Keratinocyte (primary cell): ENCODE data around the gene EPYC. TPM values are rescaled to one million over a fixed set of nuclear protein-coding genes. Genes with fewer than 3 reads are reported as not detected.

Experiments
- DNase-seq: peaks from one replicate; pipeline ENCODE4 v3.0.0-alpha.2; 2011; ENCODE audit warnings: low read depth, missing footprints, low spot score
- FAIRE-seq: peaks from 2 replicates; lab custom pipeline; 2011; peaks lifted over from hg19 to GRCh38; lab: Jason Lieb, UNC
- H2AFZ ChIP-seq: 2 replicates; pipeline ENCODE4 v1.6.0; 2012; ENCODE audit warnings: low read length, control low read depth, inconsistent platforms; ENCODE audit not compliant: control insufficient read depth
- H3K27ac ChIP-seq: 2 replicates; pipeline ENCODE4 v1.5.1; 2011; ENCODE audit warnings: low read length; ENCODE audit not compliant: control insufficient read depth, insufficient read depth
- H3K27me3 ChIP-seq: 3 replicates; pipeline ENCODE4 v1.6.0; 2011; ENCODE audit warnings: low read length; ENCODE audit not compliant: control insufficient read depth, insufficient read depth; ENCODE audit errors: extremely low read depth
- H3K36me3 ChIP-seq, 2 experiments: 2 replicates in 1 of 2; 3 replicates in 1 of 2; pipeline ENCODE4 v1.5.1; 2011; ENCODE audit warnings: low read length in 2 of 2, mild to moderate bottlenecking in 1 of 2; ENCODE audit not compliant: control insufficient read depth in 2 of 2, insufficient read depth in 2 of 2; ENCODE audit errors: extremely low read depth in 1 of 2
- H3K4me1 ChIP-seq: 3 replicates; pipeline ENCODE4 v1.5.1; 2011; ENCODE audit warnings: low read length; ENCODE audit not compliant: control insufficient read depth, insufficient read depth; ENCODE audit errors: extremely low read depth
- H3K4me2 ChIP-seq: 3 replicates; pipeline ENCODE4 v1.6.0; 2011; ENCODE audit warnings: low read depth, low read length; ENCODE audit not compliant: control insufficient read depth, insufficient read depth; ENCODE audit errors: extremely low read depth
- H3K4me3 ChIP-seq, 3 experiments: fragments of 200-600 bp in 1 of 3; sonication (generic) in 1 of 3; 2 replicates in 2 of 3; 3 replicates in 1 of 3; pipeline ENCODE4 v1.5.1; 2011 to 2016; ENCODE audit warnings: low read length in 3 of 3, mild to moderate bottlenecking in 3 of 3, control low read depth in 2 of 3, inconsistent platforms in 1 of 3, low read depth in 1 of 3, mixed read lengths in 1 of 3, mixed run types in 1 of 3, moderate library complexity in 1 of 3; ENCODE audit not compliant: control insufficient read depth in 2 of 3, insufficient read depth in 2 of 3; ENCODE audit errors: extremely low read depth in 1 of 3
- H3K79me2 ChIP-seq: 2 replicates; pipeline ENCODE4 v1.6.0; 2012; ENCODE audit warnings: low read length; ENCODE audit not compliant: control insufficient read depth, insufficient read depth
- H3K9ac ChIP-seq: 3 replicates; pipeline ENCODE4 v1.6.0; 2011; ENCODE audit warnings: low read length; ENCODE audit not compliant: control insufficient read depth, insufficient read depth; ENCODE audit errors: extremely low read depth
- H3K9me1 ChIP-seq: 3 replicates; pipeline ENCODE4 v1.6.0; 2011; ENCODE audit warnings: low read length; ENCODE audit not compliant: control insufficient read depth, insufficient read depth; ENCODE audit errors: extremely low read depth
- H3K9me3 ChIP-seq: 2 replicates; pipeline ENCODE4 v1.5.1; 2012; ENCODE audit warnings: low read depth, low read length; ENCODE audit not compliant: control insufficient read depth
- H4K20me1 ChIP-seq: 3 replicates; pipeline ENCODE4 v1.6.0; 2011; ENCODE audit warnings: low read length; ENCODE audit not compliant: control insufficient read depth, insufficient read depth; ENCODE audit errors: extremely low read depth
- EZH2 ChIP-seq: IDR thresholded peaks from one replicate; pipeline ENCODE4 v1.6.1; 2012; ENCODE audit warnings: inconsistent platforms, mild to moderate bottlenecking, low read length, moderate library complexity
- dilution Hi-C: fragments of 300-500 bp; cut with MboI; formaldehyde crosslinking; loops from one replicate; pipeline ENCODE4 v1.7.0; 2020; ENCODE audit warnings: low sequenced_read_pairs; ENCODE audit not compliant: extremely low pct_ligation_motif_present
- polyA plus RNA-seq, 5 experiments: library from polyadenylated mRNA; depleted of rRNA in 3 of 5; stranded (reverse) in 3 of 5; stranded (forward) in 1 of 5; unstranded in 1 of 5; fragments of >200 nt; gene quantifications; 1 replicate in 1 of 5; 2 replicates in 3 of 5; 3 replicates in 1 of 5; pipeline versions ENCODE4 v1.2.1 to v1.2.3, GENCODE V29; 2011 to 2012; ENCODE audit warnings: missing spikeins in 2 of 5, low read depth in 1 of 5, low replicate concordance in 1 of 5
- TF ChIP-seq, protein P1 (sequence below), 3 experiments: IDR thresholded peaks in 1 of 3; conservative IDR thresholded peaks in 1 of 3; optimal IDR thresholded peaks in 1 of 3; 2 replicates in 2 of 3; 3 replicates in 1 of 3; pipeline versions ENCODE3 to v1.5.1; 2011; ENCODE audit warnings: low read length in 3 of 3, mild to moderate bottlenecking in 3 of 3, moderate library complexity in 2 of 3, control low read depth in 1 of 3, inconsistent platforms in 1 of 3; ENCODE audit not compliant: insufficient read depth in 2 of 3; ENCODE audit errors: extremely low read depth in 1 of 3

The EPYC gene
- polyA plus RNA-seq, 1 donor (not counting 4 experiments of a cell fraction or from before 2014, with no cell fraction given), result not detected

DNA sequence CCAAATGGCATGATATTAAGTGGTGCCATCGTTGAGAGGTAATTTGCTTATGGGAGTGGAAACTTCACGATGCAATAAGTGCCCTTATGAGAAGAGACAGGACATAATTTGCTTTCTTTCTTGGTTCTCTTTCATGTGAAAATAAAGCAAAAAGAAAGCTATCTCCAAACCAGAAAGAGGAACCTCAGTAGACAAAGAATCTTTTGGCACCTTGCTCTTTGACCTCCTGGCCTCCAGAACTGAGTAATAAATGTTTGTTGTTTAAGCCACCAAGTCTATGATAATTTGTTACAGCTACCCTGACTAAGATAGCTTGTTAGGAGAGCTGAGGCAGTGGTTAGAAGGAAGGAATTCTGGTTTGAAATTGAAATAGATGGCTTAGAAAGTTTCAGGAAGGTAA lies 89.4 kb downstream of the EPYC start:
- DNase-seq (no peak), FAIRE-seq (no peak)
- Histone ChIP-seq H4K20me1 (no peaks in the 10 kb centered on the region), H3K4me1 (no peaks in the 10 kb centered on the region), H2AFZ (no peak overlapping the region), H3K9me3 (no peaks in the 10 kb centered on the region), H3K36me3 (no peaks in the 10 kb centered on the region), H3K4me2 (no peak overlapping the region), H3K9me1 (no peaks in the 10 kb centered on the region), H3K27me3 (no peaks in the 10 kb centered on the region), H3K9ac (no peak overlapping the region), H3K27ac (no peak overlapping the region), H3K79me2 (no peaks in the 10 kb centered on the region), H3K4me3 (no peak overlapping the region)
- TF ChIP-seq, protein P1, sequence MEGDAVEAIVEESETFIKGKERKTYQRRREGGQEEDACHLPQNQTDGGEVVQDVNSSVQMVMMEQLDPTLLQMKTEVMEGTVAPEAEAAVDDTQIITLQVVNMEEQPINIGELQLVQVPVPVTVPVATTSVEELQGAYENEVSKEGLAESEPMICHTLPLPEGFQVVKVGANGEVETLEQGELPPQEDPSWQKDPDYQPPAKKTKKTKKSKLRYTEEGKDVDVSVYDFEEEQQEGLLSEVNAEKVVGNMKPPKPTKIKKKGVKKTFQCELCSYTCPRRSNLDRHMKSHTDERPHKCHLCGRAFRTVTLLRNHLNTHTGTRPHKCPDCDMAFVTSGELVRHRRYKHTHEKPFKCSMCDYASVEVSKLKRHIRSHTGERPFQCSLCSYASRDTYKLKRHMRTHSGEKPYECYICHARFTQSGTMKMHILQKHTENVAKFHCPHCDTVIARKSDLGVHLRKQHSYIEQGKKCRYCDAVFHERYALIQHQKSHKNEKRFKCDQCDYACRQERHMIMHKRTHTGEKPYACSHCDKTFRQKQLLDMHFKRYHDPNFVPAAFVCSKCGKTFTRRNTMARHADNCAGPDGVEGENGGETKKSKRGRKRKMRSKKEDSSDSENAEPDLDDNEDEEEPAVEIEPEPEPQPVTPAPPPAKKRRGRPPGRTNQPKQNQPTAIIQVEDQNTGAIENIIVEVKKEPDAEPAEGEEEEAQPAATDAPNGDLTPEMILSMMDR (optimal IDR thresholded peaks at IDR 0.05 in 1 of 3, IDR thresholded peaks at IDR 0.05 in 1 of 3, conservative IDR thresholded peaks at IDR 0.05 in 1 of 3; ENCODE audit: extremely low read depth in 1 of 3, insufficient read depth in 2 of 3, low read length in 3 of 3), result no peak
- no peak for TF ChIP-seq EZH2
- dilution Hi-C loops, result no loop called here

Other genes starting within 250 kb of the EPYC start
- gene CCER1, start 49.8 kb downstream of the EPYC start, polyA plus RNA-seq, result not detected in 3 replicates
- gene KERA, start 53.1 kb upstream of the EPYC start, polyA plus RNA-seq, result not detected in 3 replicates
- gene LUM, start 106.5 kb upstream of the EPYC start, polyA plus RNA-seq, result 0.05 to 0.40 TPM (median 0.37 TPM) in 3 replicates
- 1.1 to 24.8 TPM (median 2.5 TPM) in 3 replicates for gene DCN, start 177.8 kb upstream of the EPYC start, polyA plus RNA-seq